GM21526 (cell line): ENCODE data around the gene SGIP1.
A peak's percentile ranks its signal among the peaks of the same experiment; 100 is the strongest.

Source experiments
- ATAC-seq: cut with Tn5 transposase; IDR thresholded peaks from one replicate; pipeline ENCODE4 v1.9.1; 2021; ENCODE audit warnings: moderate library complexity; ENCODE audit not compliant: unreplicated experiment, low FRiP score

The SGIP1 gene

DNA sequence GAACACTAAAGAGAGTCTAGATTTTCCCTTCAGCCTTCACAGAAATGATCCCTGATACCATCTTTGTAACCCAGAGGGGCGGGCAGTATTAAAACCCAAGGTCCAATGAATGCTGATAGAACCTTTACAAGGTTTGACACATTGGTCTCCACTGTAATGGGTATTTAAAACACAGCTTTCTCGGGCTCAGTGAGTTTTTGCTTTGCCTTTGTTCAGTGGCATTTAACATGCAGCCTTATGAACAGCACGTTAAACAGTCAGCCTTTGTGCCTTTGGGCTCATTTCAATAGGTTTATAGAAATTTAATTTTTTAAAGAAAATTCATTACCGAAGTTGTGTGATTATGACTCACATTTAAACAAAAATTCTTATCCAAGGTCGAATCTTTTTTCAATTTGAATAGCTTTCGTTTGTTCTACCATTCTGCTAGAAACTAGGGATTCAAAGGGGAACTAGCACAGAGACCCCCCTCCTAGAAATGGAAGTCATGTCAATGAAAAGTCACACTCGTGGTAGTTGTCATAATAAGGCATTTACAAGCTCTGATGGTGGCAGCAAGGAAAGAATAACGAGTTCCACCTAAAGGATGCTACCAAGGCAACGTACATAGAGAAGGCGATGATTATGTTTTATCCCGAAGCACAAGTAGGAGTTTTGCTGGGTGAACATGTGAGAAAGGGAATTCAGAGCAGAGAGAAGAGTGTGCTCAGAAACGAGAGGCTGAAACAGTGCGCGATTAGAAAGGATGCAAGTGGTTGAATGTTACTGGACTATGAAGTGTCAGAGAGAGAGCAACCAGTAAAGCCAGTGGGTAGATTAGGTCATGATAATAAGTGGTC lies 66.2 kb downstream of the SGIP1 start:
- ATAC-seq = no peak

DNA sequence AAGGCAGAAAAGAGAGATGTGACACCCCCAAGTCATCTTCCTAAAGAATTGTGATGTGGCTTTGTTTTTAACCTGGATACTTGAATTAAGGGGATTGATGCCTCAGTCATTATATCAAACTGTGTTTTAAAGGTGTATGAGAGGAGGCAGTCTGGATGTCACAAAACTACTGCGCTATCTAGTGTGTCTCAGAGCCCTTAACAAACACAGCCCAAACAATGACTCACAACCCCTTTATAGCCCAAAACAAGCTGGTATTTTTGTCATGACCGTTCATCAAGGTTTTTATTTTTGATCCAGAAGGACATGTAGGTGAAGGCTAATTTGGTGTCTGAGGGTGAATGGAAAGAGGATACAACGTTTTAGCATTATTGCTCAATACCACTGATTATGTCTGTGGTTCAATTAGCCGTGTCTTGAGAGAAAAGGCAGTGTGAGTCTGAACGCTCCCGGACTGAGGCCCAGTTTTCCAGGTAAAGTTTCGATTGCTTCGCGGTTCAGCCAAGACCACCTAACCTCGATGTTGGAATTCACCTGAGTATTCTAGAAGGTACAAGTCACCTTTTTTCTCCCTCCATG lies 71.6 kb downstream of the SGIP1 start:
- no peak for ATAC-seq

DNA sequence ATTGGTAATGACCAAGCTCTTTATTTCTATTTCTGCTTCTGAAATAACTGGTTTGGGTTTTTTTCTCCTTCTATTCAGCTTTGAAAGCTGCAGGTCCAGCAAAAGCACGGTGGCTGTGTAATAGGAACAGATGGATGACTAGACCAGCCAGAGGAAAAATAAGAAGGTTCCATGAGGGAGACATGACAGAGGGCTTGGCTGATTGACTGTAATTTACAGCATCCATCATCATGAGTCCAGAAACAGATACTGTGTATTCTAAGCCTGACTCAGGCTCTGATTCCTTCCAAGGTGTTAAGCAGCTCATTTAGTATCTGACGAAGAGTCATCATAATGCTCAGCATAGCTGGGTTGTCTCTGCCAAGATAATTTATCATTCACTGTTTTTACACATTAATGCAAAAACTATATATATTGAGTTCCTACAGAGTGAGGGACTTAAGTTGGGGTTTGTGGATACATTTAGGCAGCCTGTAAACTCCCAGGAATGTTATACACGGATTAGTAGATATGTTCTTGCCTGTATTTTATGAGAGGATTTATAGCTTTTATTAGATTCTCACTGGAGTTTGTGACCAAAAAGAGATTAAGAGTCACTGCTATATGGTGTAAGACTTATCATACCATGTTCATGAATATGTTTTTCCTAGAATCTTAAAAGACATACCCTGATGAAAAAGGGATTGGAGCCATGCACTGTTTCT lies 72.6 kb downstream of the SGIP1 start:
- no peak for ATAC-seq

GRCh38 chr1:66607458-66607857 lies 73.5 kb downstream of the SGIP1 start:
- ATAC-seq = no peak

DNA sequence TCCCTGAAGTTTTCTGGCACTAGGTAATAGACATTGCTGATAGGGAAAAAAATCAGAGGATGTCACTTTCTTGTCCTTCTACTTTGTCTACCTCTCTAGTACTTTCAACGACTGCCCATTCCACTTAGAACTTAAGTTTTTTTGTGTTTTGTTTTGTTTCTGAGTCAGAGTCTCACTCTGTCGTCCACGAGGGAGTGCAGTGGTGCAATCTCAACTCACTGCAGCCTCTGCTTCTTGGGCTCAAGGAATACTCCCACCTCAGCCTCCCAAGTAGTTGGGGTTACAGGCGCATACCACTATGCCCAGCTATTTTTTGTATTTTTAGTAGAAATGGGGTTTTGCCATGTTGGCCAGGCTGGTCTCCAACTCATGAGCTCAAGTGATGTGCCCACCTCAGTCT lies 79.2 kb downstream of the SGIP1 start:
- no peak for ATAC-seq

DNA sequence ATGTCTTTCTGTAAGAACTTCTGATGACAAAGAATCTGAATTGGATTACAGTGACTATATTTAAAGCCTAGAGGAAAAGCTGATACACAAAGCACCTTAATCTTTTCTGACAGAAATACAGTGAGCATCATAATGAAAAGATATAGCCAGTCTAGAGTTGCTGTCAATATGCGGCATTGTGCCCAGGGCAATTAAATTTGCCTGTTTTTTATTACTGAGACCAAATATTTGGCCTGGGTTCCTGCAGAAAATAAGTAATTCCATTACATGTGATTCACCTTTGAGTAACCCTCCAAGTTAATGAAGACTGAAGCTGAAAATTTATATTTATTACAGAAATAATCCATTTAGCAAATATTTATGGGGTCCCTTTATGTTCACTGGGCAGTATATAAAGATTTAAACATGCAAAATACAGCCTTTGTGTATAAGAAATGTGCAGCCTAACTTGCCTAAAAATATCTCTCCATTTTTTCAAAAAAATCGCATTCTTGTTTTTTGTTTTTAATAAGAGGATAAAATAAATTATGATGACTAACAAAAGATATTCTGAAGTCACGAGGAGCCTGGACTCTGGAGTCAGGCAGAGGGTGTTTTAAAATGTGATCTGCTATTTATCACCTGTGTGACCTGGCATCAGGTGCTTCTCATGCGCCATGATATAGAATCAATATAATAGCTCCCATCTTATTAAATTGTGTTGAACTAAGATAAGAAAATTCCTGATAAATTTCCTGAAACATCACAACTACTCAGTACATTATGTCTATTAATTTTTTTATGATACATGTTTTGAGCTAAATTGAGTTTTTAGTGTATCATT lies 83.6 kb downstream of the SGIP1 start:
- ATAC-seq = no peak

DNA sequence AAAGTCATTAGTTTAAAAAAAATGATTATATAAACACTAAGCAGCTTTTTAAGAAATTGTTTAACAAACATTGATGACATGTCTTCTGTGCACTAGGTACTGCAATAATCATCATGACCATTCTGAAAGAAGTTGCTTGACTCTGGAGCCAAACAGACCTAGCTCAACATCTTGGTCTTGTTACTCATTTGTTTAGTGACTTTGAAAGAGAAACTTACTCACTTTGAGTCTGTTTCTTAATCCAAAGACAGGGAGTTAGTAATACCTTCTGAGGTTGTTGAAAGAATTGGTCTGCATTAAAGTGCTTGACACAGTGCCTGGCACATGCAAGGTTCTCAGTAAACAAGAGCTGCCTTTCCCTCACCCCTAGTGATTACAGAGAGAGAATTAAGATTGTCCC lies 84.4 kb downstream of the SGIP1 start:
- ATAC-seq = no peak

- no peak for ATAC-seq
These were observed 89.9 kb downstream of the SGIP1 start for GRCh38 chr1:66623812-66624211.

DNA sequence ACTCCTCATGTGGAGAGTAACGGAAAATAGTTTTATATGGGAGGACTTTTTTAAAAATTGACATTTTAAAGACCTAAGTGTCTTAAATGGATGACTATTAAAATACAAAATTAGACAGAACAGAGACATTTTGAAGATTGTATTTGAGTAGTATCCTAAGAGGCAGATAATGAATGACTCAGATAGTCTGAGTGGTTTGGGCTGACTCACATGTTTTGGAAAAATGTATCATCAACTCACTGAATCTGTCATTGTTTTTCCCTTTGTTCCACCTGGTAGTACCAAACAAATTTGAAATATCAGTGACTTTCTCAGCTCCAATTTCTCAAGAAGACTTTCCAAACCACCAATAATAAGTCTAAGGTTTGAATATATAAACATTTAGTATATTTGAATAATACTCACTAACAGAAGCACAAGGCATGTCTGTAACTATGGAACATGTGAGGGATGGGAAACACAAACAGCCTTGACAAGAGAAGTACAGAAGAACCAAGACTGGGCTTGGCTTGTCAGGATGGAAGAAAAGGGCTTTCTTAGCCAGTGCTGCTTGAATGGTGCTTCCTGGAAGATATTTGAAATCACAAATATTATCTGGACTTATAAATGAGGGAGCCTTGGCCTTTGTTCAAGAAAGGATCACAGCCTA lies 90.6 kb downstream of the SGIP1 start:
- no peak for ATAC-seq

DNA sequence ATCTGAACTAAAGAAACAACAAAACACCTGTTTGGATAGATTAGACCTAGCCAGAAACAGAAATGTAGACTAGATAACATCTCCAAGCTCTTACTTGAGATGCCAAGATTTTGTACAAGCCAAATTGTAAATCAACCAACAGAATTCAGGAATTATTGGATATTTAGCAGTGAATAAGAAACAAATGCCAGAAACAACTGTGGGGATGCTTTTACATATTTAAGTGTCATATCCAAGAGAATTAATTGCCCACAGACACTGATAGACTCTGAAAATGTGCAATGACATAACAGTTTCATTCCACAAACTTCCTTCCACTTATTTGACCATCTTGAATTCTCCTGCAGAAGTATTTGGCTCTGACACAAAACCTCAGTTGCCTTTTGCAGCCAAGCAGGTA lies 92.3 kb downstream of the SGIP1 start:
- ATAC-seq = no peak

DNA sequence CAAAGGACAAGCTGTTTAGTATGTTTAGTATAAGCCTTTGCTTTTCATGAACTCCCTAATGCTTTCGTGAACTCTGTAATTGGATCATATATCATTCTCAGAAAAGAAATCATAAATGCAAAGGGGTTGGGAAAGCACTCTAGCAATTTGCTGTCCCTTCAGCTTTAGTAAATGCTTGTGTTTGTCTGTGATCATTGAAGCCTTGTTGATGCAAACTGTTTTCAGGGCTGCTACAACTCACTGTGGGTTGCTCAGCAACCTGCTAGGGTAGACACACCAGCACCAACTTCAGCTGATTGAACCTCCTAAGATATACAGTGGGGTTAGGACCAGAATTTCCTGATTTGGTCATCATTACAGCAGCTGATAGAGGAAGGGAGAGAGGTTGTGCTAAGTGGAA lies 95.0 kb downstream of the SGIP1 start:
- ATAC-seq = no peak

GRCh38 chr1:66633159-66633558 lies 99.2 kb downstream of the SGIP1 start:
- ATAC-seq = no peak

DNA sequence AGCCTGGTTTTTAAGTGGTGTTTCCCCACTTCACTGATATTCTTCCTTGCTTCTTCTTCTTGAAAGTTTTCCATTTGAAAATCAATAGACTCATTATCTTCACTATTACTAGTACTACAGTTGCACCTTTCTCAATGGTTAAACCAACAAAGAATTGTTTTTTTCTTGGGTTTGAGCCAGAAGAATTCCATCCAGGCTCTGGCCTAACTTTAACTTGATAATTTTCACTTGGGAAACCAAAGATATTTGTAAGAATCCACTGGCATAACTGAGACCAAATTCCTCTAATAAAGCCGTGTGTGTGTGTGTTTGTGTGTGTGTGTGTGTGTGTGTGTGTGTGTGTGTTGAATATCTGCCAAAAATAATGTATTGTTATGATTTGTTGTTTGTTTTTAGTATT lies 103.2 kb downstream of the SGIP1 start:
- no peak for ATAC-seq

DNA sequence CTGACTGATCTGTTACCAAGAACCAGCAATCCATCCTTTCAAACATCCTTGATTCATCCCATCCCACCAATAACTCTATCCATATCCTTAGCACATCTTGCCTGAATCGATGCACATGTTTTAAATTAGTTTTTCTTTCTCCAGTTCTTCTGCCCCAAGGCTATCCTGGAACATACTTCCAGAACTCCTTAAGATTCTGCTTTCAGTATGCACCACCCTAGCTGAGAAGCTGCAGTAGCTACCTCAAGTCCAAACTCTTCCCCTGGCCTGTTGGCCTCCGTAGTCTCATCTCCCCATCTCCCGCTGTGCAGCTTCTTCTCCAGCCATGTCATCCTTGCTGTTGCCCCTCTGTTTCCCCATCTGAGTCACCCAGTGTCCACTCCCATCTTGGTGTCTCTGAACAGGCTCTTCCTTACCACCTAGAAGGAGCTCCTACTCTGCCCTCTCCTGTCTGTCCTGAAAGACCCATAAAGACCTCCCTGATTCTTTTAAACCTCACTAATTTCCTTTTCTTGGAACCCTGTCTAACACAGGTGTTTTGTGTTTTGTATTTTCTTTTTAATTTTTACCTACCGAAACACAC lies 108.0 kb downstream of the SGIP1 start:
- no peak for ATAC-seq

- ATAC-seq = no peak
These were observed 109.0 kb downstream of the SGIP1 start for GRCh38 chr1:66642992-66643391.

GRCh38 chr1:66644331-66644730 lies 110.4 kb downstream of the SGIP1 start:
- ATAC-seq = no peak

DNA sequence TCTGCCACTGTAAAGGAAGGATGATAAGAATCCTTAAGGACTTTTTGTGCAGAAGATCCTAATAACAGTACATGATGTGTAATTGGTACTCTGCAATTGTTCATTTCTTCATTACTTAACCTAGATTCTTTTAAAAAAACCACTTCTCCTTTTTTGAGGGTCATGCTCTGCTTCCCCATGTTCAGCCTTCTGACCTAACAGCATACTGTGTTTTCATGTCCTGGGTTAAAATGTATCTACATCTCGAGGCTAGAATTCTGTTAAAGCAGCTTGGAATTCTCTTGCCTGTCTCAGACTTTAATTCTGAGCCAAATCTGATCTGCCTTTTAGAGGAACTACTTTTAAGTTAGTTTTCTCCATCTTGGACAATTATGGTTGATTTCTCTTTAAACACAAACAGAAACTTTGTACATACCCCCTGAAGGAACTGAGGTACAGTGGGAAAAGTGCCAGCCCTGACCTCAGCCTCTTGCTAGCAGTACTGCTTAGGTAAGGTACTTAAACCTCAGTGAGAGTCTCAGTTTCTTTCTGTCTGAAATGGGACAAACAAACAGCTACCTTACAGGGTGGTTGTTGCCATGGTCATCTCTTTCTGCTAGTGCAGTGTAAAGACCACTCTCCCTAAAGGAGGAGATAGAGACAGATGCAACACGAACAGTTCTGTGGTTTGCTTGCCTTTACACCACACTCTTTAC lies 115.1 kb downstream of the SGIP1 start:
- peak; percentile 72 for ATAC-seq

GRCh38 chr1:66652556-66652955 lies 118.6 kb downstream of the SGIP1 start:
- ATAC-seq = no peak

DNA sequence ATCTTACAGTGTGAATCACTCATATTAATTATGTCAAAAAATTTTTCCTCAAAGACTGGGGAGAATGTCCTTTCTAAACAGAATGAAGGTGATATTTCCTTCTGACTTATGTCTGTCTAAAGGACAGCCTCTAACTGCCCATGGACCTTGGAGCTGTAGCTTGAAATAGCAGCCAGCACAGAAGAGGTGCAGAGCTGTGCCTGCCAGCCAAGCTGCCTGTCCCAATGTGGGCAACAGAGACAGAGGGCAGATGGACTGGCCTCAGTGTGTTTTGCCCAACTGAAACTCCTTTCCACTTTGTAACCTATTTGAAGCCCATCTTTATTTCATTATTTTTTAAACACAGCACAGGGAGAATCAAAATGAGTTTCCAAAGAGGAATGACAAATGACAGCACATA lies 120.7 kb downstream of the SGIP1 start:
- no peak for ATAC-seq
